HepG2 (cell line): Measurements from ENCODE around the gene IL32. TPM values are rescaled to one million over a fixed set of nuclear protein-coding genes. Genes with fewer than 3 reads are reported as not detected.
A peak's percentile ranks its signal among the peaks of the same experiment; 100 is the strongest.

ENCODE experiments used
- CBFB ChIP-seq: sonication (generic); formaldehyde crosslinking; IDR thresholded peaks from 2 replicates; pipeline ENCODE4 v1.4.0; 2020; ENCODE audit warnings: missing genetic modification reagents
- KDM1A ChIP-seq: IDR thresholded peaks from 2 replicates; pipeline ENCODE4 v1.6.1; 2016; ENCODE audit warnings: missing compliant biosample characterization
- RARG ChIP-seq: sonication (generic); formaldehyde crosslinking; IDR thresholded peaks from 2 replicates; pipeline ENCODE4 v1.4.0; 2020; ENCODE audit warnings: low read depth, mild to moderate bottlenecking, missing genetic modification reagents
- RFX1 ChIP-seq: fragments of 450-650 bp; IDR thresholded peaks from 2 replicates; pipeline ENCODE4 v1.6.1; 2017
- SAP130 ChIP-seq: IDR thresholded peaks from 2 replicates; pipeline ENCODE4 v1.6.1; 2016; ENCODE audit warnings: low read depth
- SP2 ChIP-seq: sonication (generic); formaldehyde crosslinking; IDR thresholded peaks from 2 replicates; pipeline ENCODE4 v1.5.1; 2020; ENCODE audit warnings: mild to moderate bottlenecking, missing genetic modification reagents
- ZNF557 ChIP-seq: sonication (generic); formaldehyde crosslinking; IDR thresholded peaks from 2 replicates; pipeline ENCODE4 v1.4.0; 2020; ENCODE audit warnings: missing genetic modification reagents
- ZNF570 ChIP-seq: sonication (generic); formaldehyde crosslinking; IDR thresholded peaks from 2 replicates; pipeline ENCODE4 v1.4.0; 2020; ENCODE audit warnings: mild to moderate bottlenecking, missing genetic modification reagents, borderline replicate concordance
- ZSCAN25 ChIP-seq: sonication (generic); formaldehyde crosslinking; IDR thresholded peaks from 2 replicates; pipeline ENCODE4 v1.8.0; 2022; ENCODE audit warnings: mild to moderate bottlenecking, missing genetic modification reagents
- polyA plus RNA-seq, 8 experiments: library from polyadenylated mRNA; depleted of rRNA in 3 of 8; stranded (reverse) in 7 of 8; unstranded in 1 of 8; fragments of >200 nt; fragmentation: Illumina TruSeq in 4 of 8; extraction: Trizol in 4 of 8; gene quantifications; 2 replicates each; pipeline versions ENCODE4 v1.2.1 to v1.2.3, GENCODE V29; 2011 to 2016; ENCODE audit warnings: low read depth in 4 of 8, missing spikeins in 1 of 8, mixed read lengths in 1 of 8; ENCODE audit not compliant: insufficient read depth in 1 of 8
- total RNA-seq, 5 experiments: library from RNA; depleted of rRNA; stranded (reverse); fragments of >200 nt; fragmentation: Illumina TruSeq; extraction: Trizol; gene quantifications; 2 replicates each; pipeline ENCODE4 v1.2.3, GENCODE V29; 2016; ENCODE audit warnings: low read depth in 1 of 5
- TF ChIP-seq, protein P1 (sequence below): sonication (generic); formaldehyde crosslinking; IDR thresholded peaks from 2 replicates; pipeline ENCODE4 v1.4.0; 2020; ENCODE audit warnings: low read depth, missing genetic modification reagents
- TF ChIP-seq, protein P2 (sequence below): sonication (generic); formaldehyde crosslinking; IDR thresholded peaks from 2 replicates; pipeline ENCODE4 v1.8.0; 2022; ENCODE audit warnings: mild to moderate bottlenecking, missing genetic modification reagents
- TF ChIP-seq, protein P3 (sequence below): sonication (generic); formaldehyde crosslinking; IDR thresholded peaks from 2 replicates; pipeline ENCODE4 v1.4.0; 2020; ENCODE audit warnings: missing genetic modification reagents
- TF ChIP-seq, protein P4 (sequence below): fragments of 450-650 bp; IDR thresholded peaks from 2 replicates; pipeline ENCODE4 v1.6.1; 2017
- TF ChIP-seq, protein P5 (sequence below): sonication (generic); formaldehyde crosslinking; IDR thresholded peaks from 2 replicates; pipeline ENCODE4 v1.9.0; 2022; ENCODE audit warnings: missing genetic modification reagents, mild to moderate bottlenecking, borderline replicate concordance
- TF ChIP-seq, protein P6 (sequence below): sonication (generic); formaldehyde crosslinking; IDR thresholded peaks from 2 replicates; pipeline ENCODE4 v1.4.0; 2020; ENCODE audit warnings: mild to moderate bottlenecking, missing genetic modification reagents

IL32 gene
- total and polyA plus RNA-seq, 2 of the 13 experiments (the other 11 are each of a cell fraction or from before 2014, with no cell fraction given), result 115 to 165 TPM

DNA sequence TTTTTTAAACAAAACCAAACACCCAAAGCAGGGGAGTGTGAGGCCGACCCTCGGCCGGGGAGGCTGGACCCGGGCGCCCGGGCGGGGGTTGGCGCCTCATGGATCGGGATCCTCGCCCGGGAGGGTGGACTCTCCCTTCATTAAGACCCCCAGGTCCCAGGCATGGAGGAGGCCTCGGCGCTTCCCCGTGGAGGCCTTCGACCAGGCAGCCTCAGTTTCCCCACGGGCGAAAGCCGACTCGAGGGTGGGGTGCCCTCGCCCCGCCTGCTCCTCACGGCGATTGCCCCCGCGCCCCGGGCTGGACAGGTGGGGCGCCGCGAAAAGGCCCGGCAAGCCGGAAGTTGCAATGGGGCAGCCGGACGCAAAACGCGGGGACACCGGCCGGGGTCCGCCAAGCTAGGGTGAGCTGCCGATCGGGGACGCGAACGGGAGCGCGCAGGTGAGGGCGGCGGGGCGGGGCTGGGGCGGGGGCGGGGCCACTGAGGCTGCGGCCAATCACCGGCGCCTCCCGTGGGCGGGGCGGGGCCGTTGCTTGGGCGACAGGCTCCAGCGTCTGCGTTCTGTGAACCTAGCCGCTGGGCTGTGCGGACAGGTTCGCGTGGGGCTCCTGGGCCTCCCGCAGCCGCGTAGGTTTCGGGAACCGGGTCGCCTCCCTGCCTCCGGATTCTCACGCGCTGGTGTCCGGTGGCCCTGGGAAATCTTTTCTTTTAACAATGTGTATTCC is 40.9 kb downstream of the IL32 start (continued):
- TF ChIP-seq, protein P1, sequence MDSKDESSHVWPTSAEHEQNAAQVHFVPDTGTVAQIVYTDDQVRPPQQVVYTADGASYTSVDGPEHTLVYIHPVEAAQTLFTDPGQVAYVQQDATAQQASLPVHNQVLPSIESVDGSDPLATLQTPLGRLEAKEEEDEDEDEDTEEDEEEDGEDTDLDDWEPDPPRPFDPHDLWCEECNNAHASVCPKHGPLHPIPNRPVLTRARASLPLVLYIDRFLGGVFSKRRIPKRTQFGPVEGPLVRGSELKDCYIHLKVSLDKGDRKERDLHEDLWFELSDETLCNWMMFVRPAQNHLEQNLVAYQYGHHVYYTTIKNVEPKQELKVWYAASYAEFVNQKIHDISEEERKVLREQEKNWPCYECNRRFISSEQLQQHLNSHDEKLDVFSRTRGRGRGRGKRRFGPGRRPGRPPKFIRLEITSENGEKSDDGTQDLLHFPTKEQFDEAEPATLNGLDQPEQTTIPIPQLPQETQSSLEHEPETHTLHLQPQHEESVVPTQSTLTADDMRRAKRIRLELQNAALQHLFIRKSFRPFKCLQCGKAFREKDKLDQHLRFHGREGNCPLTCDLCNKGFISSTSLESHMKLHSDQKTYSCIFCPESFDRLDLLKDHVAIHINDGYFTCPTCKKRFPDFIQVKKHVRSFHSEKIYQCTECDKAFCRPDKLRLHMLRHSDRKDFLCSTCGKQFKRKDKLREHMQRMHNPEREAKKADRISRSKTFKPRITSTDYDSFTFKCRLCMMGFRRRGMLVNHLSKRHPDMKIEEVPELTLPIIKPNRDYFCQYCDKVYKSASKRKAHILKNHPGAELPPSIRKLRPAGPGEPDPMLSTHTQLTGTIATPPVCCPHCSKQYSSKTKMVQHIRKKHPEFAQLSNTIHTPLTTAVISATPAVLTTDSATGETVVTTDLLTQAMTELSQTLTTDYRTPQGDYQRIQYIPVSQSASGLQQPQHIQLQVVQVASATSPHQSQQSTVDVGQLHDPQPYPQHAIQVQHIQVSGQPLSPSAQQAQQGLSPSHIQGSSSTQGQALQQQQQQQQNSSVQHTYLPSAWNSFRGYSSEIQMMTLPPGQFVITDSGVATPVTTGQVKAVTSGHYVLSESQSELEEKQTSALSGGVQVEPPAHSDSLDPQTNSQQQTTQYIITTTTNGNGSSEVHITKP (CRISPR knock-in tag), result peak; percentile 58; the same call in 1 of the 2 replicates
- TF ChIP-seq KDM1A (CRISPR knock-in tag), result no peak
- TF ChIP-seq, protein P2, sequence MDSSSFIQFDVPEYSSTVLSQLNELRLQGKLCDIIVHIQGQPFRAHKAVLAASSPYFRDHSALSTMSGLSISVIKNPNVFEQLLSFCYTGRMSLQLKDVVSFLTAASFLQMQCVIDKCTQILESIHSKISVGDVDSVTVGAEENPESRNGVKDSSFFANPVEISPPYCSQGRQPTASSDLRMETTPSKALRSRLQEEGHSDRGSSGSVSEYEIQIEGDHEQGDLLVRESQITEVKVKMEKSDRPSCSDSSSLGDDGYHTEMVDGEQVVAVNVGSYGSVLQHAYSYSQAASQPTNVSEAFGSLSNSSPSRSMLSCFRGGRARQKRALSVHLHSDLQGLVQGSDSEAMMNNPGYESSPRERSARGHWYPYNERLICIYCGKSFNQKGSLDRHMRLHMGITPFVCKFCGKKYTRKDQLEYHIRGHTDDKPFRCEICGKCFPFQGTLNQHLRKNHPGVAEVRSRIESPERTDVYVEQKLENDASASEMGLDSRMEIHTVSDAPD, result 0 out of 2 replicates have a peak, but pooled peaks have one; percentile 31
- TF ChIP-seq ZSCAN25, result no peak
- no peak for TF ChIP-seq ZNF557
- TF ChIP-seq, protein P3, sequence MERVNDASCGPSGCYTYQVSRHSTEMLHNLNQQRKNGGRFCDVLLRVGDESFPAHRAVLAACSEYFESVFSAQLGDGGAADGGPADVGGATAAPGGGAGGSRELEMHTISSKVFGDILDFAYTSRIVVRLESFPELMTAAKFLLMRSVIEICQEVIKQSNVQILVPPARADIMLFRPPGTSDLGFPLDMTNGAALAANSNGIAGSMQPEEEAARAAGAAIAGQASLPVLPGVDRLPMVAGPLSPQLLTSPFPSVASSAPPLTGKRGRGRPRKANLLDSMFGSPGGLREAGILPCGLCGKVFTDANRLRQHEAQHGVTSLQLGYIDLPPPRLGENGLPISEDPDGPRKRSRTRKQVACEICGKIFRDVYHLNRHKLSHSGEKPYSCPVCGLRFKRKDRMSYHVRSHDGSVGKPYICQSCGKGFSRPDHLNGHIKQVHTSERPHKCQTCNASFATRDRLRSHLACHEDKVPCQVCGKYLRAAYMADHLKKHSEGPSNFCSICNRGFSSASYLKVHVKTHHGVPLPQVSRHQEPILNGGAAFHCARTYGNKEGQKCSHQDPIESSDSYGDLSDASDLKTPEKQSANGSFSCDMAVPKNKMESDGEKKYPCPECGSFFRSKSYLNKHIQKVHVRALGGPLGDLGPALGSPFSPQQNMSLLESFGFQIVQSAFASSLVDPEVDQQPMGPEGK (CRISPR knock-in tag), result peak; percentile 95
- peak; percentile 67 for TF ChIP-seq SP2 (CRISPR knock-in tag)
- no peak for TF ChIP-seq RARG
- peak; percentile 96 for TF ChIP-seq SAP130 (CRISPR knock-in tag)
- TF ChIP-seq RFX1, result peak; percentile 70
- TF ChIP-seq ZNF570 (CRISPR knock-in tag), result no peak
- TF ChIP-seq, protein P4, sequence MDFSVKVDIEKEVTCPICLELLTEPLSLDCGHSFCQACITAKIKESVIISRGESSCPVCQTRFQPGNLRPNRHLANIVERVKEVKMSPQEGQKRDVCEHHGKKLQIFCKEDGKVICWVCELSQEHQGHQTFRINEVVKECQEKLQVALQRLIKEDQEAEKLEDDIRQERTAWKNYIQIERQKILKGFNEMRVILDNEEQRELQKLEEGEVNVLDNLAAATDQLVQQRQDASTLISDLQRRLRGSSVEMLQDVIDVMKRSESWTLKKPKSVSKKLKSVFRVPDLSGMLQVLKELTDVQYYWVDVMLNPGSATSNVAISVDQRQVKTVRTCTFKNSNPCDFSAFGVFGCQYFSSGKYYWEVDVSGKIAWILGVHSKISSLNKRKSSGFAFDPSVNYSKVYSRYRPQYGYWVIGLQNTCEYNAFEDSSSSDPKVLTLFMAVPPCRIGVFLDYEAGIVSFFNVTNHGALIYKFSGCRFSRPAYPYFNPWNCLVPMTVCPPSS, result no peak
- TF ChIP-seq, protein P5, sequence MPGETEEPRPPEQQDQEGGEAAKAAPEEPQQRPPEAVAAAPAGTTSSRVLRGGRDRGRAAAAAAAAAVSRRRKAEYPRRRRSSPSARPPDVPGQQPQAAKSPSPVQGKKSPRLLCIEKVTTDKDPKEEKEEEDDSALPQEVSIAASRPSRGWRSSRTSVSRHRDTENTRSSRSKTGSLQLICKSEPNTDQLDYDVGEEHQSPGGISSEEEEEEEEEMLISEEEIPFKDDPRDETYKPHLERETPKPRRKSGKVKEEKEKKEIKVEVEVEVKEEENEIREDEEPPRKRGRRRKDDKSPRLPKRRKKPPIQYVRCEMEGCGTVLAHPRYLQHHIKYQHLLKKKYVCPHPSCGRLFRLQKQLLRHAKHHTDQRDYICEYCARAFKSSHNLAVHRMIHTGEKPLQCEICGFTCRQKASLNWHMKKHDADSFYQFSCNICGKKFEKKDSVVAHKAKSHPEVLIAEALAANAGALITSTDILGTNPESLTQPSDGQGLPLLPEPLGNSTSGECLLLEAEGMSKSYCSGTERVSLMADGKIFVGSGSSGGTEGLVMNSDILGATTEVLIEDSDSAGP (CRISPR knock-in tag), result peak; percentile 73; the same call in 1 of the 2 replicates
- TF ChIP-seq, protein P6, sequence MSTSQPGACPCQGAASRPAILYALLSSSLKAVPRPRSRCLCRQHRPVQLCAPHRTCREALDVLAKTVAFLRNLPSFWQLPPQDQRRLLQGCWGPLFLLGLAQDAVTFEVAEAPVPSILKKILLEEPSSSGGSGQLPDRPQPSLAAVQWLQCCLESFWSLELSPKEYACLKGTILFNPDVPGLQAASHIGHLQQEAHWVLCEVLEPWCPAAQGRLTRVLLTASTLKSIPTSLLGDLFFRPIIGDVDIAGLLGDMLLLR (CRISPR knock-in tag), result peak; percentile 71
- TF ChIP-seq CBFB (CRISPR knock-in tag), result peak; percentile 51; the same call in 1 of the 2 replicates
